Measurements from ENCODE around the gene ZNF679.
"Not testable (repeated sequence)": the region's sequence is repeated elsewhere in the genome, so short reads cannot be mapped to it uniquely, and the experiment has no call there.

Gene ZNF679

GRCh38 chr7:64308016-64308270, 79.7 kb downstream of the ZNF679 start:
- Histone ChIP-seq H3K27me3 (ENCODE audit: control insufficient read depth in 1 of 2, insufficient read depth in 2 of 2, low read length in 2 of 2) (no peaks in the 10 kb centered on the region), H3K9me3 (ENCODE audit: control insufficient read depth in 1 of 2, low read length in 2 of 2) (no peaks in the 10 kb centered on the region), H3K27ac (ENCODE audit: low read depth, low read length) (no peak overlapping the region), H3K4me1 (ENCODE audit: control insufficient read depth in 1 of 2, insufficient read depth in 2 of 2, low read length in 2 of 2) (peaks cover 0 to 6% of the 10 kb centered on the region in 2 donors), H3K36me3 (ENCODE audit: control insufficient read depth in 1 of 2, insufficient read depth in 2 of 2, low read length in 2 of 2) (no peaks in the 10 kb centered on the region), H3K9ac (ENCODE audit: low read depth in 1 of 2, low read length in 2 of 2) (peak overlapping the region; percentile 71 to 81), H3K4me3 (ENCODE audit: low read depth in 1 of 2, low read length in 2 of 2) (peak overlapping the region; percentile 80 to 82)

GRCh38 chr7:64310426-64310825, 82.2 kb downstream of the ZNF679 start:
- Histone ChIP-seq H3K9me3 (ENCODE audit: control insufficient read depth in 1 of 2, low read length in 2 of 2) (no peaks in the 10 kb centered on the region), H3K36me3 (ENCODE audit: control insufficient read depth in 1 of 2, insufficient read depth in 2 of 2, low read length in 2 of 2) (no peaks in the 10 kb centered on the region), H3K9ac (ENCODE audit: low read depth in 1 of 2, low read length in 2 of 2) (no peak overlapping the region), H3K27ac (ENCODE audit: low read depth, low read length) (no peak overlapping the region), H3K4me1 (ENCODE audit: control insufficient read depth in 1 of 2, insufficient read depth in 2 of 2, low read length in 2 of 2) (peaks cover 12 to 15% of the 10 kb centered on the region in 2 donors), H3K27me3 (ENCODE audit: control insufficient read depth in 1 of 2, insufficient read depth in 2 of 2, low read length in 2 of 2) (no peaks in the 10 kb centered on the region), H3K4me3 (ENCODE audit: low read depth in 1 of 2, low read length in 2 of 2) (no peak overlapping the region)

DNA sequence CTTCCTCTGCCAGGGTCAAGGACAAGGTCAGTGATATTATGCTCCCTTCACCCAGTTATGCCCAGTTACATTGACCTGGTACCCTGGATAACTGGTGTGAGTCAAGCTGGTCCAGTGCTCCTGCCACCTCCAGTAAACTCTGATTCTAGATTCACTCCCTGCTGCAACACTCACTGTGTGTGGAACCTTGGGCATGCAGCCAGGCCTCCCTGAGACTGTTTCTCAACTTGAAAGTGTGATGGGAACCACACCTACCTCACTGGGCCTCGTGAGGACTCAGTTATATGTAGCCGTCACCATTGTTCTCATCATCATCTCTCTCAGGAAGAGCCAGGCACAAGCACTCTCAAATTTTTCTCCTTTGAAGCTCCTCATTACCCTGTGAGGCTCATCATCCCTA, 84.6 kb downstream of the ZNF679 start:
- Histone ChIP-seq H3K9me3 (ENCODE audit: control insufficient read depth in 1 of 2, low read length in 2 of 2) (no peaks in the 10 kb centered on the region), H3K4me1 (ENCODE audit: control insufficient read depth in 1 of 2, insufficient read depth in 2 of 2, low read length in 2 of 2) (peaks cover 9 to 12% of the 10 kb centered on the region in 2 donors), H3K27ac (ENCODE audit: low read depth, low read length) (no peak overlapping the region), H3K27me3 (ENCODE audit: control insufficient read depth in 1 of 2, insufficient read depth in 2 of 2, low read length in 2 of 2) (no peaks in the 10 kb centered on the region), H3K9ac (ENCODE audit: low read depth in 1 of 2, low read length in 2 of 2) (no peak overlapping the region), H3K4me3 (ENCODE audit: low read depth in 1 of 2, low read length in 2 of 2) (no peak overlapping the region), H3K36me3 (ENCODE audit: control insufficient read depth in 1 of 2, insufficient read depth in 2 of 2, low read length in 2 of 2) (no peaks in the 10 kb centered on the region)

GRCh38 chr7:64313740-64314491, 85.6 kb downstream of the ZNF679 start, which contains the start of gene ZNF736:
Gene ZNF736, plus strand, starts transcription at chr7:64313961. Its CDS starts 190 bp downstream, at chr7:64314151.
- no peaks in the 10 kb centered on the region for H3K36me3 ChIP-seq (ENCODE audit: control insufficient read depth in 1 of 2, insufficient read depth in 2 of 2, low read length in 2 of 2)
- H3K27me3 ChIP-seq (ENCODE audit: control insufficient read depth in 1 of 2, insufficient read depth in 2 of 2, low read length in 2 of 2) = no peaks in the 10 kb centered on the region
- H3K27ac ChIP-seq (ENCODE audit: low read depth, low read length) = peak within 1 kb of the TSS; percentile 51
- peak within 1 kb of the TSS; percentile 96 to 99 for H3K4me3 ChIP-seq (ENCODE audit: low read depth in 1 of 2, low read length in 2 of 2)
- peaks cover 9 to 12% of the 10 kb centered on the region in 2 donors for H3K4me1 ChIP-seq (ENCODE audit: control insufficient read depth in 1 of 2, insufficient read depth in 2 of 2, low read length in 2 of 2)
- H3K9me3 ChIP-seq (ENCODE audit: control insufficient read depth in 1 of 2, low read length in 2 of 2) = peaks cover 0 to 3% of the 10 kb centered on the region in 2 donors
- peak within 1 kb of the TSS; percentile 88 to 95 for H3K9ac ChIP-seq (ENCODE audit: low read depth in 1 of 2, low read length in 2 of 2)

DNA sequence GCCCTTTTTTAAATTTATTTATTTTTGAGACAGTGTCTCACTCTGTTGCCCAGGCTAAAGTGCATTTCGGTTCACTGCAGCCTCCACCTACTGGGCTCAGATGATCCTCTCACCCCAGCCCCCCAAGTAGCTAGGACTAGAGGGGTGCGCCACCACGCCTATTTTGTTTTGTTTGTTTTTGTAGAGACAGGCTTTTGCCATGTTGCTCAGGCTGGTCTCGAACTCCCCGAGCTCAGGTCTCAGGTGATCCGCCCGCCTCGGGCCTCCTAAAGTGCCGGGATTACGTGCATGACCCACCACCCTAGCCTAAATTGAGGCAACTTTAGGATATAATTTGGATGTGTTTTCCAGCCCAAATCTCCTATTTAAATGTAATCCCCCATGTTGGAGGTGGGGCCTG, 86.3 kb downstream of the ZNF679 start:
- H3K27me3 ChIP-seq (ENCODE audit: control insufficient read depth in 1 of 2, insufficient read depth in 2 of 2, low read length in 2 of 2) = no peaks in the 10 kb centered on the region
- H3K36me3 ChIP-seq (ENCODE audit: control insufficient read depth in 1 of 2, insufficient read depth in 2 of 2, low read length in 2 of 2) = no peaks in the 10 kb centered on the region
- H3K9me3 ChIP-seq (ENCODE audit: control insufficient read depth in 1 of 2, low read length in 2 of 2) = peaks cover 0 to 3% of the 10 kb centered on the region in 2 donors
- H3K4me3 ChIP-seq (ENCODE audit: low read depth in 1 of 2, low read length in 2 of 2) = peak overlapping the region; percentile 96 to 99
- no peak overlapping the region for H3K27ac ChIP-seq (ENCODE audit: low read depth, low read length)
- peaks cover 9 to 12% of the 10 kb centered on the region in 2 donors for H3K4me1 ChIP-seq (ENCODE audit: control insufficient read depth in 1 of 2, insufficient read depth in 2 of 2, low read length in 2 of 2)
- H3K9ac ChIP-seq (ENCODE audit: low read depth in 1 of 2, low read length in 2 of 2) = peak overlapping the region; percentile 88 to 95

- not testable (repeated sequence) for H3K27ac ChIP-seq (ENCODE audit: low read depth, low read length); H3K36me3 ChIP-seq (ENCODE audit: control insufficient read depth in 1 of 2, insufficient read depth in 2 of 2, low read length in 2 of 2); H3K27me3 ChIP-seq (ENCODE audit: control insufficient read depth in 1 of 2, insufficient read depth in 2 of 2, low read length in 2 of 2); H3K9ac ChIP-seq (ENCODE audit: low read depth in 1 of 2, low read length in 2 of 2); H3K4me3 ChIP-seq (ENCODE audit: low read depth in 1 of 2, low read length in 2 of 2); H3K9me3 ChIP-seq (ENCODE audit: control insufficient read depth in 1 of 2, low read length in 2 of 2)
- H3K4me1 ChIP-seq (ENCODE audit: control insufficient read depth in 1 of 2, insufficient read depth in 2 of 2, low read length in 2 of 2) = peaks cover 9 to 12% of the 10 kb centered on the region in 2 donors
Observed at GRCh38 chr7:64316031-64316742, 87.9 kb downstream of the ZNF679 start.

All from duodenal mucosa (tissue), 2 donors.